ENCODE data around the gene BCAP31. TPM values are rescaled to one million over a fixed set of nuclear protein-coding genes. Genes with fewer than 3 reads are reported as not detected.

BCAP31 gene
- total RNA-seq, 1 experiment from 2014 or later: 150 TPM

DNA sequence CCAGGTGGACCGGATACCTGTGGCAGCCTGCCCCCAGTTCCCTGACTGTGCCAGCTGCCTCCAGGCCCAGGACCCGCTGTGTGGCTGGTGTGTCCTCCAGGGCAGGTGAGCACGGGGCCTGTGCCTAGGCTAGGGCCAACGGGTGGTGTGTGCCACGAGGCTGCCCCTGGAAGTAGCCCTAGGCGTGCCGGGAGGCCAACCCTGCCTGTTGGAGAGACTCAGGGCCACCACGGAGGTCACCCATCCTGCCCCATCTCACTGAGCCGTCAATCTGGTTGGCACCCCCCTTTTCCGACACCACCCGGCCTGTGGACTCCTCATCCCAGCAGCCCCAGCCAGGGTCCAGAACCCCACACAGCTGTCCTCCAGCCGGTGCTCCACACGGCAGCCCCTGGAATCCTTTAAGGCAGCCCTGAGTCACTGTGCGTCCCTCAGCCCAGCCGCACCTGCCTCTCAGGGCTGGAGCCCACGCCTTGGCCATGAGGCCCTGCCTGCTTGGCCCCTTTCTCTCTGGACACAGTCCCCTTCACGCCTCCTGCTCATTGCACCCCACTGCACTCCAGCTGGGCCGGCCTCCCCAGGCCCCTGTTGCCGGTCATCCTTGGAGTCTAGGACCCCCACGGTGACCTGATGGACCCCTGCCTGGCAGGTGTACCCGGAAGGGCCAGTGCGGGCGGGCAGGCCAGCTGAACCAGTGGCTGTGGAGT is 45.1 kb upstream of the BCAP31 start (continued):
- no peak for TF ChIP-seq FOXK1 (CRISPR knock-in tag; IDR thresholded peaks at IDR 0.05)
- no peak for TF ChIP-seq ZNF416 (CRISPR knock-in tag; IDR thresholded peaks at IDR 0.05)
- TF ChIP-seq, protein P1, sequence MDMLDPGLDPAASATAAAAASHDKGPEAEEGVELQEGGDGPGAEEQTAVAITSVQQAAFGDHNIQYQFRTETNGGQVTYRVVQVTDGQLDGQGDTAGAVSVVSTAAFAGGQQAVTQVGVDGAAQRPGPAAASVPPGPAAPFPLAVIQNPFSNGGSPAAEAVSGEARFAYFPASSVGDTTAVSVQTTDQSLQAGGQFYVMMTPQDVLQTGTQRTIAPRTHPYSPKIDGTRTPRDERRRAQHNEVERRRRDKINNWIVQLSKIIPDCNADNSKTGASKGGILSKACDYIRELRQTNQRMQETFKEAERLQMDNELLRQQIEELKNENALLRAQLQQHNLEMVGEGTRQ (CRISPR knock-in tag; IDR thresholded peaks at IDR 0.05): no peak
- TF ChIP-seq, protein P2, sequence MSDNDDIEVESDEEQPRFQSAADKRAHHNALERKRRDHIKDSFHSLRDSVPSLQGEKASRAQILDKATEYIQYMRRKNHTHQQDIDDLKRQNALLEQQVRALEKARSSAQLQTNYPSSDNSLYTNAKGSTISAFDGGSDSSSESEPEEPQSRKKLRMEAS (CRISPR knock-in tag; IDR thresholded peaks at IDR 0.05): no peak
- no peak for TF ChIP-seq GRHL2 (CRISPR knock-in tag; IDR thresholded peaks at IDR 0.05; ENCODE audit: insufficient replicate concordance, severe bottlenecking)
- no peak for TF ChIP-seq JAZF1 (CRISPR knock-in tag; IDR thresholded peaks at IDR 0.05)

DNA sequence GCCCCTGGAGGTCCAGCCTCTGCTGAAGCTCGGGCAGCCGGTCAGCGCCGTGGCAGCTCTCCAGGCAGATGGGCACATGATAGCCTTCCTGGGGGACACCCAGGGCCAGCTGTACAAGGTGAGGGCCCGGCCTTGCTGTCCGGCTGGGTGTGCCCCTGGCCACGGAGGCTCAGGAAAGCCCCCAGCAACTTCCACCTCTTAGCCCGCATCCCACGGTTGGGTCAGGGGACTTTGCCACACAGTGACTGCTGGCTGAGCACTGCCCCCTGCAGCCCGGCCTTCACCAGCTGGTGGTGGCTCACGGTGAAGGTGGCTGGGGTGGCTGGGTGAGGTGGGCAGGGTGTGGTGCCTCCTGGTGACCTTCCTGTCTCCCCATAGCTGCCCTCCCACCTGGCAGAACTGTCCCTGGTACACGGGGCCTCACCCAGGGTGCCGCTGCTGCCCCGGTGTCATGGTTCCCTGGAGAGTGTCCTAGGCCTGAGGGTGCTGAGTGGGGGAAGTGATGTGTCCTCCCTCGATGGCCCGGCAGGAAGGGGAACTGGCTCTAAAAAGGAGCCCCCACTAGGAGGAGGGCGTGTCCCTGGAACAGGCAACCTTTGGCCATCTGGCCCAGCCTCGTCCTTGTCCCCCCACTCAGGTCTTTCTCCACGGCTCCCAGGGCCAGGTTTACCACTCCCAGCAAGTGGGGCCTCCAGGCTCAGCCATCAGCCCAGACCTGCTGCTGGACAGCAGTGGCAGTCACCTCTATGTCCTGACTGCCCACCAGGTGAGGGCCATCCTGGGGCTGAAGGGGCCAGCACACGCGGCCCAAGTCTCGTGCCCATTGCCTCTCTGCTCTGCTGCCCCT is 44.3 kb upstream of the BCAP31 start:
- Mint-ChIP-seq H3K27ac (no peak overlapping the region), H3K4me1 (peaks cover 3% of the 10 kb centered on the region; the same call in 1 of the 2 replicates), H3K4me3 (no peak overlapping the region), H3K27me3 (ENCODE audit: low read depth) (no peaks in the 10 kb centered on the region), H3K36me3 (no peaks in the 10 kb centered on the region), H3K9me3 (no peaks in the 10 kb centered on the region)
- ChIA-PET CTCF (interaction anchor here (1.1 to 3.6 kb wide), 5 partner anchors 9 to 178 kb away, joined by 4 to 14 read pairs (median 7); partner anchors contain the start of genes L1CAM and SRPK3), POLR2A (no interaction called here)
- DNase-seq (ENCODE audit: low spot score) (no peak), ATAC-seq (no peak)
- TF ChIP-seq, protein P3, sequence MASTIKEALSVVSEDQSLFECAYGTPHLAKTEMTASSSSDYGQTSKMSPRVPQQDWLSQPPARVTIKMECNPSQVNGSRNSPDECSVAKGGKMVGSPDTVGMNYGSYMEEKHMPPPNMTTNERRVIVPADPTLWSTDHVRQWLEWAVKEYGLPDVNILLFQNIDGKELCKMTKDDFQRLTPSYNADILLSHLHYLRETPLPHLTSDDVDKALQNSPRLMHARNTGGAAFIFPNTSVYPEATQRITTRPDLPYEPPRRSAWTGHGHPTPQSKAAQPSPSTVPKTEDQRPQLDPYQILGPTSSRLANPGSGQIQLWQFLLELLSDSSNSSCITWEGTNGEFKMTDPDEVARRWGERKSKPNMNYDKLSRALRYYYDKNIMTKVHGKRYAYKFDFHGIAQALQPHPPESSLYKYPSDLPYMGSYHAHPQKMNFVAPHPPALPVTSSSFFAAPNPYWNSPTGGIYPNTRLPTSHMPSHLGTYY (CRISPR knock-in tag; IDR thresholded peaks at IDR 0.05): no peak
- TF ChIP-seq TEAD1 (CRISPR knock-in tag; IDR thresholded peaks at IDR 0.05): no peak
- no peak for TF ChIP-seq HMGA2 (CRISPR knock-in tag; IDR thresholded peaks at IDR 0.05)
- no peak for TF ChIP-seq SP1 (CRISPR knock-in tag; conservative IDR thresholded peaks at IDR 0.05)
- TF ChIP-seq SMAD3 (CRISPR knock-in tag; IDR thresholded peaks at IDR 0.05; ENCODE audit: borderline replicate concordance): no peak
- no peak for TF ChIP-seq OVOL2 (CRISPR knock-in tag; IDR thresholded peaks at IDR 0.05; ENCODE audit: borderline replicate concordance)
- TF ChIP-seq, protein P4, sequence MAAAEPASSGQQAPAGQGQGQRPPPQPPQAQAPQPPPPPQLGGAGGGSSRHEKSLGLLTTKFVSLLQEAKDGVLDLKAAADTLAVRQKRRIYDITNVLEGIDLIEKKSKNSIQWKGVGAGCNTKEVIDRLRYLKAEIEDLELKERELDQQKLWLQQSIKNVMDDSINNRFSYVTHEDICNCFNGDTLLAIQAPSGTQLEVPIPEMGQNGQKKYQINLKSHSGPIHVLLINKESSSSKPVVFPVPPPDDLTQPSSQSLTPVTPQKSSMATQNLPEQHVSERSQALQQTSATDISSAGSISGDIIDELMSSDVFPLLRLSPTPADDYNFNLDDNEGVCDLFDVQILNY (CRISPR knock-in tag; IDR thresholded peaks at IDR 0.05): no peak
- TF ChIP-seq, protein P5, sequence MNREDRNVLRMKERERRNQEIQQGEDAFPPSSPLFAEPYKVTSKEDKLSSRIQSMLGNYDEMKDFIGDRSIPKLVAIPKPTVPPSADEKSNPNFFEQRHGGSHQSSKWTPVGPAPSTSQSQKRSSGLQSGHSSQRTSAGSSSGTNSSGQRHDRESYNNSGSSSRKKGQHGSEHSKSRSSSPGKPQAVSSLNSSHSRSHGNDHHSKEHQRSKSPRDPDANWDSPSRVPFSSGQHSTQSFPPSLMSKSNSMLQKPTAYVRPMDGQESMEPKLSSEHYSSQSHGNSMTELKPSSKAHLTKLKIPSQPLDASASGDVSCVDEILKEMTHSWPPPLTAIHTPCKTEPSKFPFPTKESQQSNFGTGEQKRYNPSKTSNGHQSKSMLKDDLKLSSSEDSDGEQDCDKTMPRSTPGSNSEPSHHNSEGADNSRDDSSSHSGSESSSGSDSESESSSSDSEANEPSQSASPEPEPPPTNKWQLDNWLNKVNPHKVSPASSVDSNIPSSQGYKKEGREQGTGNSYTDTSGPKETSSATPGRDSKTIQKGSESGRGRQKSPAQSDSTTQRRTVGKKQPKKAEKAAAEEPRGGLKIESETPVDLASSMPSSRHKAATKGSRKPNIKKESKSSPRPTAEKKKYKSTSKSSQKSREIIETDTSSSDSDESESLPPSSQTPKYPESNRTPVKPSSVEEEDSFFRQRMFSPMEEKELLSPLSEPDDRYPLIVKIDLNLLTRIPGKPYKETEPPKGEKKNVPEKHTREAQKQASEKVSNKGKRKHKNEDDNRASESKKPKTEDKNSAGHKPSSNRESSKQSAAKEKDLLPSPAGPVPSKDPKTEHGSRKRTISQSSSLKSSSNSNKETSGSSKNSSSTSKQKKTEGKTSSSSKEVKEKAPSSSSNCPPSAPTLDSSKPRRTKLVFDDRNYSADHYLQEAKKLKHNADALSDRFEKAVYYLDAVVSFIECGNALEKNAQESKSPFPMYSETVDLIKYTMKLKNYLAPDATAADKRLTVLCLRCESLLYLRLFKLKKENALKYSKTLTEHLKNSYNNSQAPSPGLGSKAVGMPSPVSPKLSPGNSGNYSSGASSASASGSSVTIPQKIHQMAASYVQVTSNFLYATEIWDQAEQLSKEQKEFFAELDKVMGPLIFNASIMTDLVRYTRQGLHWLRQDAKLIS (CRISPR knock-in tag; IDR thresholded peaks at IDR 0.05; ENCODE audit: borderline replicate concordance): no peak
- TF ChIP-seq TCF7 (CRISPR knock-in tag; IDR thresholded peaks at IDR 0.05; ENCODE audit: low read depth): no peak
- no peak for TF ChIP-seq ZNF671 (CRISPR knock-in tag; IDR thresholded peaks at IDR 0.05)
- TF ChIP-seq, protein P6, sequence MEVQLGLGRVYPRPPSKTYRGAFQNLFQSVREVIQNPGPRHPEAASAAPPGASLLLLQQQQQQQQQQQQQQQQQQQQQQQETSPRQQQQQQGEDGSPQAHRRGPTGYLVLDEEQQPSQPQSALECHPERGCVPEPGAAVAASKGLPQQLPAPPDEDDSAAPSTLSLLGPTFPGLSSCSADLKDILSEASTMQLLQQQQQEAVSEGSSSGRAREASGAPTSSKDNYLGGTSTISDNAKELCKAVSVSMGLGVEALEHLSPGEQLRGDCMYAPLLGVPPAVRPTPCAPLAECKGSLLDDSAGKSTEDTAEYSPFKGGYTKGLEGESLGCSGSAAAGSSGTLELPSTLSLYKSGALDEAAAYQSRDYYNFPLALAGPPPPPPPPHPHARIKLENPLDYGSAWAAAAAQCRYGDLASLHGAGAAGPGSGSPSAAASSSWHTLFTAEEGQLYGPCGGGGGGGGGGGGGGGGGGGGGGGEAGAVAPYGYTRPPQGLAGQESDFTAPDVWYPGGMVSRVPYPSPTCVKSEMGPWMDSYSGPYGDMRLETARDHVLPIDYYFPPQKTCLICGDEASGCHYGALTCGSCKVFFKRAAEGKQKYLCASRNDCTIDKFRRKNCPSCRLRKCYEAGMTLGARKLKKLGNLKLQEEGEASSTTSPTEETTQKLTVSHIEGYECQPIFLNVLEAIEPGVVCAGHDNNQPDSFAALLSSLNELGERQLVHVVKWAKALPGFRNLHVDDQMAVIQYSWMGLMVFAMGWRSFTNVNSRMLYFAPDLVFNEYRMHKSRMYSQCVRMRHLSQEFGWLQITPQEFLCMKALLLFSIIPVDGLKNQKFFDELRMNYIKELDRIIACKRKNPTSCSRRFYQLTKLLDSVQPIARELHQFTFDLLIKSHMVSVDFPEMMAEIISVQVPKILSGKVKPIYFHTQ (CRISPR knock-in tag; IDR thresholded peaks at IDR 0.05): no peak
- no peak for TF ChIP-seq FOXP1 (CRISPR knock-in tag; IDR thresholded peaks at IDR 0.05; ENCODE audit: borderline replicate concordance)
- no peak for TF ChIP-seq NR2C2 (CRISPR knock-in tag; IDR thresholded peaks at IDR 0.05)
- no peak for TF ChIP-seq ZNF121 (CRISPR knock-in tag; IDR thresholded peaks at IDR 0.05)
- no peak for TF ChIP-seq ZNF396 (CRISPR knock-in tag; IDR thresholded peaks at IDR 0.05; ENCODE audit: borderline replicate concordance)
- no peak for TF ChIP-seq CBFB (CRISPR knock-in tag; IDR thresholded peaks at IDR 0.05; ENCODE audit: low read depth)
- TF ChIP-seq ESRRA (CRISPR knock-in tag; IDR thresholded peaks at IDR 0.05; ENCODE audit: borderline replicate concordance): no peak
- TF ChIP-seq, protein P7, sequence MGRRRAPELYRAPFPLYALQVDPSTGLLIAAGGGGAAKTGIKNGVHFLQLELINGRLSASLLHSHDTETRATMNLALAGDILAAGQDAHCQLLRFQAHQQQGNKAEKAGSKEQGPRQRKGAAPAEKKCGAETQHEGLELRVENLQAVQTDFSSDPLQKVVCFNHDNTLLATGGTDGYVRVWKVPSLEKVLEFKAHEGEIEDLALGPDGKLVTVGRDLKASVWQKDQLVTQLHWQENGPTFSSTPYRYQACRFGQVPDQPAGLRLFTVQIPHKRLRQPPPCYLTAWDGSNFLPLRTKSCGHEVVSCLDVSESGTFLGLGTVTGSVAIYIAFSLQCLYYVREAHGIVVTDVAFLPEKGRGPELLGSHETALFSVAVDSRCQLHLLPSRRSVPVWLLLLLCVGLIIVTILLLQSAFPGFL (CRISPR knock-in tag; IDR thresholded peaks at IDR 0.05; ENCODE audit: borderline replicate concordance): no peak

Measured in WTC11 (cell line).